Motor neuron (in vitro differentiated cells): Measurements from ENCODE around the gene LZIC. TPM values are rescaled to one million over a fixed set of nuclear protein-coding genes. Genes with fewer than 3 reads are reported as not detected.

Experiments
- total RNA-seq, 8 experiments: library from RNA; unstranded; fragments of 300-600 nt; gene quantifications; 2 replicates each; pipeline versions ENCODE4 v1.2.3 to v1.2.4, GENCODE V29; 2022

LZIC gene
- total RNA-seq, 8 experiments from 2014 or later: 19.0 to 88.2 (median 58.2) TPM

Other genes starting within 250 kb of the LZIC start
- 100 to 1,000 TPM in 5 of 8 experiments, 10 to 100 TPM in 3; 36.6 to 140 (median 112) TPM for gene CLSTN1, start 119.4 kb downstream of the LZIC start, total RNA-seq
- gene CTNNBIP1, start 33.1 kb downstream of the LZIC start, total RNA-seq: 10 to 100 TPM in 6 of 8 experiments, 1 to 10 TPM in 2; 4.9 to 33.1 (median 24.1) TPM
- gene NMNAT1, start 84 bp upstream of the LZIC start, total RNA-seq: 10 to 100 TPM in 3 of 8 experiments, 1 to 10 TPM in 5; 7.4 to 16.3 (median 9.4) TPM
- under 1 TPM in 1 of 8 experiments, not detected in 7; 0.62 TPM for gene RBP7, start 53.8 kb upstream of the LZIC start, total RNA-seq
- 10 to 100 TPM; 27.8 to 57.8 (median 44.6) TPM for gene UBE4B, start 89.6 kb upstream of the LZIC start, total RNA-seq